ENCODE results near the gene WDR5.

The WDR5 gene

GRCh38 chr9:134125413-134126095, 10.3 kb upstream of the WDR5 start:
- no peak overlapping the region for H3K27ac ChIP-seq
- no peak overlapping the region for H3K4me3 ChIP-seq (ENCODE audit: low read depth, low read length)
- H3K27me3 ChIP-seq (replicated peaks): no peaks in the 10 kb centered on the region
- TF ChIP-seq CTCF (IDR thresholded peaks at IDR 0.05; ENCODE audit: low read depth, low read length, missing control alignments): no peak
- DNase-seq: no peak
- in situ Hi-C loops (cut with HindIII; ENCODE audit: low pct_ligation_motif_present, low sequenced_read_pairs): no loop called here
- H3K36me3 ChIP-seq (replicated peaks): no peaks in the 10 kb centered on the region

GRCh38 chr9:134126373-134126772, 9.5 kb upstream of the WDR5 start:
- H3K36me3 ChIP-seq (replicated peaks): no peaks in the 10 kb centered on the region
- in situ Hi-C loops (cut with HindIII; ENCODE audit: low pct_ligation_motif_present, low sequenced_read_pairs): no loop called here
- no peak overlapping the region for H3K27ac ChIP-seq
- no peak overlapping the region for H3K4me3 ChIP-seq (ENCODE audit: low read depth, low read length)
- DNase-seq: no peak
- no peak for TF ChIP-seq CTCF (IDR thresholded peaks at IDR 0.05; ENCODE audit: low read depth, low read length, missing control alignments)
- H3K27me3 ChIP-seq (replicated peaks): no peaks in the 10 kb centered on the region

GRCh38 chr9:134127065-134127580, 8.8 kb upstream of the WDR5 start:
- in situ Hi-C loops (cut with HindIII; ENCODE audit: low pct_ligation_motif_present, low sequenced_read_pairs): no loop called here
- DNase-seq: no peak
- no peaks in the 10 kb centered on the region for H3K27me3 ChIP-seq (replicated peaks)
- no peaks in the 10 kb centered on the region for H3K36me3 ChIP-seq (replicated peaks)
- no peak overlapping the region for H3K4me3 ChIP-seq (ENCODE audit: low read depth, low read length)
- TF ChIP-seq CTCF (IDR thresholded peaks at IDR 0.05; ENCODE audit: low read depth, low read length, missing control alignments): no peak
- H3K27ac ChIP-seq: no peak overlapping the region

GRCh38 chr9:134127616-134128015, 8.3 kb upstream of the WDR5 start:
- no peak for TF ChIP-seq CTCF (IDR thresholded peaks at IDR 0.05; ENCODE audit: low read depth, low read length, missing control alignments)
- Histone ChIP-seq H3K4me3 (ENCODE audit: low read depth, low read length) (no peak overlapping the region), H3K27ac (no peak overlapping the region), H3K36me3 (replicated peaks) (no peaks in the 10 kb centered on the region), H3K27me3 (replicated peaks) (no peaks in the 10 kb centered on the region)
- no peak for DNase-seq
- in situ Hi-C loops (cut with HindIII; ENCODE audit: low pct_ligation_motif_present, low sequenced_read_pairs): no loop called here

GRCh38 chr9:134128727-134129679, 6.9 kb upstream of the WDR5 start:
- Histone ChIP-seq H3K36me3 (replicated peaks) (no peaks in the 10 kb centered on the region), H3K4me3 (ENCODE audit: low read depth, low read length) (no peak overlapping the region), H3K27ac (no peak overlapping the region), H3K27me3 (replicated peaks) (no peaks in the 10 kb centered on the region)
- in situ Hi-C loops (cut with HindIII; ENCODE audit: low pct_ligation_motif_present, low sequenced_read_pairs): no loop called here
- no peak for DNase-seq
- no peak for TF ChIP-seq CTCF (IDR thresholded peaks at IDR 0.05; ENCODE audit: low read depth, low read length, missing control alignments)

Data from brain microvascular endothelial cell (primary cell).